IPS DF 4.7 (cell line): ENCODE data around the gene HTT.

Source experiments
- DNase-seq: peaks from one replicate; pipeline ENCODE4 v3.0.0-alpha.2; 2013; ENCODE audit warnings: low spot score; ENCODE audit errors: extremely low read depth

Gene HTT

GRCh38 chr4:3287972-3288570 is 213.6 kb downstream of the HTT start:
- DNase-seq: no peak

GRCh38 chr4:3288571-3289094 is 214.2 kb downstream of the HTT start:
- no peak for DNase-seq

- no peak for DNase-seq
Observed at GRCh38 chr4:3290476-3290875, 216.0 kb downstream of the HTT start.

- DNase-seq: no peak
Observed at GRCh38 chr4:3290889-3291321, 216.4 kb downstream of the HTT start.

- DNase-seq: no peak
Observed at GRCh38 chr4:3291411-3291968, 217.0 kb downstream of the HTT start.

GRCh38 chr4:3291969-3292570 is 217.6 kb downstream of the HTT start:
- DNase-seq: no peak

- DNase-seq: no peak
Observed at GRCh38 chr4:3292571-3293400, 218.3 kb downstream of the HTT start, which contains the start of gene RGS12. RGS12 (plus strand) TSS chr4:3293021; CDS start chr4:3316171, 23,150 bp downstream.
